Upper lobe of right lung (tissue), 1 donor: Measurements from ENCODE around the gene RHOH. TPM values are rescaled to one million over a fixed set of nuclear protein-coding genes. Genes with fewer than 3 reads are reported as not detected.

Experiments used
- ATAC-seq: fragments of 200-7000 bp; cut with Tn5 transposase; one replicate; pipeline ENCODE4 v1.9.1; 2020; ENCODE audit warnings: mild to moderate bottlenecking, moderate library complexity
- DNase-seq: peaks from one replicate; pipeline ENCODE4 v3.0.0-alpha.2; 2020
- H3K27ac ChIP-seq: fragments of 200-600 bp; one replicate; pipeline ENCODE4 v1.8.0; 2022
- H3K27me3 ChIP-seq: fragments of 200-600 bp; one replicate; pipeline ENCODE4 v1.8.0; 2022; ENCODE audit warnings: mild to moderate bottlenecking
- H3K36me3 ChIP-seq: fragments of 200-600 bp; one replicate; pipeline ENCODE4 v1.8.0; 2022
- H3K4me1 ChIP-seq: fragments of 200-600 bp; one replicate; pipeline ENCODE4 v1.8.0; 2022
- H3K4me3 ChIP-seq: fragments of 200-600 bp; one replicate; pipeline ENCODE4 v1.8.0; 2022; ENCODE audit warnings: mild to moderate bottlenecking
- H3K9me3 ChIP-seq: fragments of 200-600 bp; one replicate; pipeline ENCODE4 v1.8.0; 2022
- CTCF ChIP-seq: fragments of 200-600 bp; IDR thresholded peaks from one replicate; pipeline ENCODE4 v1.8.0; 2022; ENCODE audit warnings: antibody characterized with exemption
- intact Hi-C: fragments of 100-400 bp; cut with DNase I; formaldehyde crosslinking; loops from one replicate; pipeline ENCODE4 v1.11.0; 2022
- total RNA-seq: library from RNA; stranded (reverse); fragmentation: NEBNext Ultra II Directional; extraction: Animal tissue kit (Norgen Biotek cat#: 25700); gene quantifications from one replicate; pipeline ENCODE4 v1.2.1, GENCODE V29; 2021
- donor health status: DM: no; HTN: yes; CAD: no; lungs with severe emphysema.

RHOH gene
- total RNA-seq, 1 donor from 2014 or later: 8.8 TPM

- H3K9me3 ChIP-seq: no peaks in the 10 kb centered on the region
- TF ChIP-seq CTCF: no peak
- no peak for ATAC-seq
- no peaks in the 10 kb centered on the region for H3K36me3 ChIP-seq
- H3K27ac ChIP-seq: no peak overlapping the region
- no peaks in the 10 kb centered on the region for H3K4me1 ChIP-seq
- no peak overlapping the region for H3K4me3 ChIP-seq
- no peak for DNase-seq
- intact Hi-C loops: no loop called here
- no peaks in the 10 kb centered on the region for H3K27me3 ChIP-seq
These were observed 59.5 kb downstream of the RHOH start for GRCh38 chr4:40256329-40256728.

- DNase-seq (no peak), ATAC-seq (no peak)
- Histone ChIP-seq H3K4me3 (no peak overlapping the region), H3K27ac (no peak overlapping the region), H3K36me3 (no peaks in the 10 kb centered on the region), H3K27me3 (no peaks in the 10 kb centered on the region), H3K4me1 (no peaks in the 10 kb centered on the region), H3K9me3 (no peaks in the 10 kb centered on the region)
- TF ChIP-seq CTCF: no peak
- intact Hi-C loops: no loop called here
These were observed 60.0 kb downstream of the RHOH start for GRCh38 chr4:40256817-40257216.

GRCh38 chr4:40258627-40259026 is 61.8 kb downstream of the RHOH start:
- H3K4me3 ChIP-seq: no peak overlapping the region
- no peaks in the 10 kb centered on the region for H3K4me1 ChIP-seq
- no peak overlapping the region for H3K27ac ChIP-seq
- no peaks in the 10 kb centered on the region for H3K9me3 ChIP-seq
- no peak for TF ChIP-seq CTCF
- no peaks in the 10 kb centered on the region for H3K27me3 ChIP-seq
- intact Hi-C loops: no loop called here
- ATAC-seq: no peak
- no peak for DNase-seq
- H3K36me3 ChIP-seq: no peaks in the 10 kb centered on the region

GRCh38 chr4:40261231-40262076 is 64.6 kb downstream of the RHOH start:
- DNase-seq (no peak), ATAC-seq (no peak)
- intact Hi-C loops: no loop called here
- no peaks in the 10 kb centered on the region for H3K36me3 ChIP-seq
- H3K27ac ChIP-seq: no peak overlapping the region
- no peaks in the 10 kb centered on the region for H3K27me3 ChIP-seq
- peaks cover 4% of the 10 kb centered on the region for H3K4me1 ChIP-seq
- no peak for TF ChIP-seq CTCF
- H3K9me3 ChIP-seq: no peaks in the 10 kb centered on the region
- H3K4me3 ChIP-seq: no peak overlapping the region

- no peaks in the 10 kb centered on the region for H3K36me3 ChIP-seq
- no peak for TF ChIP-seq CTCF
- peaks cover 4% of the 10 kb centered on the region for H3K4me1 ChIP-seq
- H3K27me3 ChIP-seq: no peaks in the 10 kb centered on the region
- intact Hi-C loops: no loop called here
- ATAC-seq: no peak
- H3K27ac ChIP-seq: no peak overlapping the region
- H3K4me3 ChIP-seq: no peak overlapping the region
- H3K9me3 ChIP-seq: no peaks in the 10 kb centered on the region
- no peak for DNase-seq
These were observed 65.3 kb downstream of the RHOH start for GRCh38 chr4:40262077-40262528.
